Measurements from ENCODE around the gene SH3BP4. TPM values are rescaled to one million over a fixed set of nuclear protein-coding genes. Genes with fewer than 3 reads are reported as not detected.

Gene SH3BP4
- total RNA-seq, 2 experiments from 2014 or later, result 0.10 to 0.46 TPM

- Mint-ChIP-seq H3K27ac (no peak overlapping the region), H3K4me1 (ENCODE audit: low read depth) (no peaks in the 10 kb centered on the region), H3K36me3 (no peaks in the 10 kb centered on the region), H3K4me3 (no peak overlapping the region), H3K27me3 (peaks cover 12% of the 10 kb centered on the region), H3K9me3 (no peaks in the 10 kb centered on the region)
- DNase-seq, result no peak
- ChIA-PET CTCF (interaction anchor here (0.7 kb wide), 1 partner anchor 52 kb away, joined by 3 read pairs; no protein-coding TSS in a partner anchor), POLR2A (no interaction called here)
- intact Hi-C loops (cut with micrococcal nuclease), result no loop called here
Observed at GRCh38 chr2:234961784-234962183, 10.0 kb downstream of the SH3BP4 start.

GRCh38 chr2:234963773-234964615 lies 12.2 kb downstream of the SH3BP4 start:
- CTCF ChIA-PET, result no interaction called here
- Mint-ChIP-seq H3K27me3 (peaks cover 5% of the 10 kb centered on the region), H3K36me3 (no peaks in the 10 kb centered on the region), H3K27ac (no peak overlapping the region), H3K4me3 (no peak overlapping the region), H3K9me3 (no peaks in the 10 kb centered on the region), H3K4me1 (ENCODE audit: low read depth) (no peaks in the 10 kb centered on the region)
- DNase-seq, result no peak
- intact Hi-C loops (cut with micrococcal nuclease), result no loop called here
- POLR2A ChIA-PET, result no interaction called here

- no peak for DNase-seq
- Mint-ChIP-seq H3K4me3 (no peak overlapping the region), H3K27me3 (peaks cover 7% of the 10 kb centered on the region), H3K4me1 (ENCODE audit: low read depth) (no peaks in the 10 kb centered on the region), H3K27ac (no peak overlapping the region), H3K36me3 (no peaks in the 10 kb centered on the region), H3K9me3 (no peaks in the 10 kb centered on the region)
- POLR2A ChIA-PET, result no interaction called here
- CTCF ChIA-PET, result no interaction called here
- intact Hi-C loops (cut with micrococcal nuclease), result no loop called here
Observed at GRCh38 chr2:234964631-234965461, 13.0 kb downstream of the SH3BP4 start.

GRCh38 chr2:234966340-234966739 lies 14.5 kb downstream of the SH3BP4 start:
- POLR2A ChIA-PET, result no interaction called here
- no peaks in the 10 kb centered on the region for H3K4me1 Mint-ChIP-seq (ENCODE audit: low read depth)
- H3K4me3 Mint-ChIP-seq, result no peak overlapping the region
- no peak overlapping the region for H3K27ac Mint-ChIP-seq
- H3K36me3 Mint-ChIP-seq, result no peaks in the 10 kb centered on the region
- intact Hi-C loops (cut with micrococcal nuclease), result no loop called here
- DNase-seq, result no peak
- CTCF ChIA-PET, result interaction anchor here (0.6 kb wide), 1 partner anchor 92 kb away, joined by 3 read pairs; no protein-coding TSS in a partner anchor
- H3K27me3 Mint-ChIP-seq, result peaks cover 9% of the 10 kb centered on the region
- H3K9me3 Mint-ChIP-seq, result no peaks in the 10 kb centered on the region

GRCh38 chr2:234967201-234967869 lies 15.5 kb downstream of the SH3BP4 start:
- DNase-seq, result no peak
- Mint-ChIP-seq H3K4me3 (no peak overlapping the region), H3K27me3 (peaks cover 9% of the 10 kb centered on the region), H3K9me3 (no peaks in the 10 kb centered on the region), H3K36me3 (no peaks in the 10 kb centered on the region), H3K27ac (no peak overlapping the region), H3K4me1 (ENCODE audit: low read depth) (no peaks in the 10 kb centered on the region)
- intact Hi-C loops (cut with micrococcal nuclease), result no loop called here
- ChIA-PET POLR2A (no interaction called here), CTCF (interaction anchor here (0.6 kb wide), 1 partner anchor 141 kb away, joined by 3 read pairs; no protein-coding TSS in a partner anchor)

GRCh38 chr2:234967870-234968208 lies 16.0 kb downstream of the SH3BP4 start:
- no peaks in the 10 kb centered on the region for H3K9me3 Mint-ChIP-seq
- no peak overlapping the region for H3K4me3 Mint-ChIP-seq
- intact Hi-C loops (cut with micrococcal nuclease), result no loop called here
- POLR2A ChIA-PET, result no interaction called here
- H3K27me3 Mint-ChIP-seq, result peaks cover 11% of the 10 kb centered on the region
- no peaks in the 10 kb centered on the region for H3K4me1 Mint-ChIP-seq (ENCODE audit: low read depth)
- DNase-seq, result no peak
- H3K27ac Mint-ChIP-seq, result no peak overlapping the region
- H3K36me3 Mint-ChIP-seq, result no peaks in the 10 kb centered on the region
- CTCF ChIA-PET, result interaction anchor here (0.6 kb wide), 1 partner anchor 140 kb away, joined by 3 read pairs; no protein-coding TSS in a partner anchor

GRCh38 chr2:234968631-234969305 lies 17.0 kb downstream of the SH3BP4 start:
- no peak overlapping the region for H3K27ac Mint-ChIP-seq
- no peak overlapping the region for H3K4me3 Mint-ChIP-seq
- H3K36me3 Mint-ChIP-seq, result no peaks in the 10 kb centered on the region
- no peaks in the 10 kb centered on the region for H3K9me3 Mint-ChIP-seq
- no peaks in the 10 kb centered on the region for H3K4me1 Mint-ChIP-seq (ENCODE audit: low read depth)
- ChIA-PET POLR2A (no interaction called here), CTCF (no interaction called here)
- intact Hi-C loops (cut with micrococcal nuclease), result no loop called here
- DNase-seq, result no peak
- peaks cover 15% of the 10 kb centered on the region for H3K27me3 Mint-ChIP-seq

GRCh38 chr2:234969306-234970098 lies 17.7 kb downstream of the SH3BP4 start:
- H3K36me3 Mint-ChIP-seq, result no peaks in the 10 kb centered on the region
- intact Hi-C loops (cut with micrococcal nuclease), result no loop called here
- ChIA-PET CTCF (no interaction called here), POLR2A (no interaction called here)
- no peak for DNase-seq
- no peak overlapping the region for H3K4me3 Mint-ChIP-seq
- H3K27ac Mint-ChIP-seq, result no peak overlapping the region
- H3K4me1 Mint-ChIP-seq (ENCODE audit: low read depth), result no peaks in the 10 kb centered on the region
- H3K27me3 Mint-ChIP-seq, result peaks cover 15% of the 10 kb centered on the region
- no peaks in the 10 kb centered on the region for H3K9me3 Mint-ChIP-seq

- H3K36me3 Mint-ChIP-seq, result no peaks in the 10 kb centered on the region
- H3K27ac Mint-ChIP-seq, result no peak overlapping the region
- H3K9me3 Mint-ChIP-seq, result no peaks in the 10 kb centered on the region
- DNase-seq, result no peak
- peaks cover 19% of the 10 kb centered on the region for H3K27me3 Mint-ChIP-seq
- no peaks in the 10 kb centered on the region for H3K4me1 Mint-ChIP-seq (ENCODE audit: low read depth)
- intact Hi-C loops (cut with micrococcal nuclease), result no loop called here
- ChIA-PET CTCF (no interaction called here), POLR2A (no interaction called here)
- H3K4me3 Mint-ChIP-seq, result no peak overlapping the region
Observed at GRCh38 chr2:234970099-234970440, 18.3 kb downstream of the SH3BP4 start.

- H3K9me3 Mint-ChIP-seq, result no peaks in the 10 kb centered on the region
- peaks cover 17% of the 10 kb centered on the region for H3K27me3 Mint-ChIP-seq
- H3K36me3 Mint-ChIP-seq, result no peaks in the 10 kb centered on the region
- no peak for DNase-seq
- ChIA-PET CTCF (no interaction called here), POLR2A (no interaction called here)
- no peak overlapping the region for H3K27ac Mint-ChIP-seq
- intact Hi-C loops (cut with micrococcal nuclease), result no loop called here
- H3K4me3 Mint-ChIP-seq, result no peak overlapping the region
- H3K4me1 Mint-ChIP-seq (ENCODE audit: low read depth), result no peaks in the 10 kb centered on the region
Observed at GRCh38 chr2:234970477-234970882, 18.7 kb downstream of the SH3BP4 start.

- intact Hi-C loops (cut with micrococcal nuclease), result no loop called here
- CTCF ChIA-PET, result no interaction called here
- POLR2A ChIA-PET, result no interaction called here
- no peaks in the 10 kb centered on the region for H3K36me3 Mint-ChIP-seq
- H3K4me1 Mint-ChIP-seq (ENCODE audit: low read depth), result no peaks in the 10 kb centered on the region
- peaks cover 14% of the 10 kb centered on the region for H3K27me3 Mint-ChIP-seq
- no peaks in the 10 kb centered on the region for H3K9me3 Mint-ChIP-seq
- no peak for DNase-seq
- no peak overlapping the region for H3K27ac Mint-ChIP-seq
- no peak overlapping the region for H3K4me3 Mint-ChIP-seq
Observed at GRCh38 chr2:234971496-234971895, 19.7 kb downstream of the SH3BP4 start.

Measured in activated CD4-positive, alpha-beta memory T cell treated with anti-CD3 and anti-CD28 coated beads for 36 hours (primary cell).